D721Med (cell line): Measurements from ENCODE around the gene SRBD1.

ENCODE experiments used
- DNase-seq: peaks from one replicate; pipeline ENCODE4 v3.0.0; 2011; ENCODE audit warnings: low spot score; ENCODE audit not compliant: insufficient read length
- FAIRE-seq: peaks from 2 replicates; lab custom pipeline; 2011; peaks lifted over from hg19 to GRCh38; lab: Jason Lieb, UNC
- CTCF ChIP-seq: IDR thresholded peaks from 2 replicates; pipeline ENCODE4 v1.5.1; 2012; ENCODE audit warnings: mild to moderate bottlenecking, control low read depth; ENCODE audit not compliant: insufficient read depth; ENCODE audit errors: missing control alignments

Gene SRBD1

DNA sequence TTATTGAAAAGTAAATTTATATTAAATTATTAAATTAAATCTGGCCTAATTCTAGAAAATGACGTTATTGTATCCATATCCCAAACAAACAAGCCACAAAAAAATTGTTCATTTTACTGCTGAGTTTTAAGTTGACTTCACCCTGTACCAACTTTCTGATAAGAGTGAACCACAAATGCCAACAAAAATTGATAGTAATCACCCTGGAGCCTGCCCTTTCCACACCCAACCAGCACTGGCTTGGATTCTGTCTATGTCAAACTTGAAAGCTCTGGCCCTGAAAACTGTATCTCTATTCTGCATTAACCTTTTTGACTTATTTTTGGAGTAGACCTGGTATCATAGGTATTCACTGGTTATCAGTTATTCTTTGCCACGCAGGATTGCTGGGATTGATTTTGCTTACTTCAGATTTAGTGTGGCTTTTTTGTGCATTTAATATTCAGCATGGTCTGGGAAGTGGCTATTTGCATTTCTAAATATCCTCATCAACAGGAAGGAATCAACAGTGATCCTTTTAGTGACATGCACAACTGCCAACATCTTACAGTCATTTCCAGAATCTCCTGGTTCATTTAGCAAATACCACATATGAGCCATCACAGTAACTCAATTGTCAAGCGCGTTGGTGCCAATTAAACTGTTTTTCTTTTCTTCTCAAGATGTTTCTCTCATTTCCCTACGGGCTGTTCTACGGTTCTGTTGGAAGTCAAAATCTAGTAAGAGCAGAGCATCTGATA lies 11.4 kb upstream of the SRBD1 start:
- no peak for TF ChIP-seq CTCF
- DNase-seq (no peak), FAIRE-seq (no peak)

DNA sequence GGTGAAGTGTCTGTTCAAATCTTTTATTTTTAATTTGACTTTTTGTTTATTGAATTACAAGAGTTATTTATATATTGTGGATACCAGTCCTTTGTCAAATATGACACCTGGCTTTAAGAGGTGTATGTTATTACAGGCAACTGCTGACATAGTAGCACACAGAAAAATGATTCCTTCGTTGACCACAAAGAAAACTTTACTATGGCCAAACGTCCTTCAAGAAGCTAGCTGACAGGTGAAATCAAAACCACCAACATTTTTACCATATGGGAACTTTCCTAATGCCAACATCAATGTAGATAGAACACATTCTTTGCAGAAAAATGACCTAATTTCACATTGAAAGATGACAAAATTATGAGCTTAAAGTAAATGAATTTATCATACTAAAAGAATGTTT lies 6.4 kb upstream of the SRBD1 start:
- no peak for TF ChIP-seq CTCF
- DNase-seq (no peak), FAIRE-seq (no peak)

- FAIRE-seq (no peak), DNase-seq (no peak)
- TF ChIP-seq CTCF: no peak
These were observed 5.8 kb upstream of the SRBD1 start for GRCh38 chr2:45616658-45617411.

DNA sequence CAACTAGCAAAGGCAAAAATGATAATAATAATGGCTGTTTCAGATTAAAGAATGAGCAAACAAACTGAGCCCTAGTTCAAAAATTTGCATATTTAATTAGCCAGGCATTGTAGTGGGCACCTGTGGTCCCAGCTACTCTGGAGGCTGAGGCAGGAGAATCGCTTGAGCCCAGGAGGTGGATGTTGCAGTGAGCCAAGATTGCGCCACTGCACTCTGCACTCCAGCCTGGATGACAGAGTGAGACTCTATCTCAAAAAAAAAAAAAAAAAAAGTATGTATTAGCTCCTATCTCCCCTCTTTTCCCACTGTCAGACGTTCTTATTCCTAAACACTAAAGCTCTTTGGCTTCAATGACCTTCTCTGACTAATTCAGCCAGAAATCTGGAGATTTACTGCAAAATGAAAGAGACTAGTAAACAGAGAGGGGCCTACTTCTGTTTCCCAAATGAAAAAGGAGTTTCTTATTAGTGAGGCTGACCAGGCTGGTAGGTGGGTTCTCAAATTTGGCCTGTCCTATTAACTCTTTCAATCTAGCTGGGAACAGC lies 3.9 kb upstream of the SRBD1 start:
- no peak for TF ChIP-seq CTCF
- FAIRE-seq (no peak), DNase-seq (no peak)

- DNase-seq (no peak), FAIRE-seq (no peak)
- TF ChIP-seq CTCF: no peak
These were observed 3.3 kb upstream of the SRBD1 start for GRCh38 chr2:45614330-45614729.

GRCh38 chr2:45612731-45613130 lies 1.7 kb upstream of the SRBD1 start:
- no peak for DNase-seq
- no peak for TF ChIP-seq CTCF
- FAIRE-seq: no peak
